Suprapubic skin (tissue), 4 donors: ENCODE data around the gene MFSD12.

ENCODE experiments used
- CTCF ChIP-seq, 2 donors: fragments of 200-600 bp in 1 of 2; fragments of 450-650 bp in 1 of 2; sonication (generic) in 1 of 2; IDR thresholded peaks; one replicate each; pipeline ENCODE4 v1.5.1; 2016 to 2019; ENCODE audit warnings: antibody characterized with exemption in 2 of 2, mild to moderate bottlenecking in 1 of 2, moderate library complexity in 1 of 2
- EP300 ChIP-seq: sonication (generic); formaldehyde crosslinking; IDR thresholded peaks from one replicate; pipeline ENCODE4 v1.6.1; 2017; ENCODE audit warnings: antibody characterized with exemption
- POLR2A ChIP-seq, 2 donors: fragments of 450-650 bp; IDR thresholded peaks; one replicate each; pipeline ENCODE4 v1.6.1; 2017; ENCODE audit warnings: antibody characterized with exemption in 2 of 2, mild to moderate bottlenecking in 2 of 2, moderate library complexity in 2 of 2
- POLR2AphosphoS5 ChIP-seq, 3 donors: sonication (generic); formaldehyde crosslinking; IDR thresholded peaks; one replicate each; pipeline ENCODE4 v1.6.1; 2017; ENCODE audit warnings: antibody characterized with exemption in 3 of 3

DNA sequence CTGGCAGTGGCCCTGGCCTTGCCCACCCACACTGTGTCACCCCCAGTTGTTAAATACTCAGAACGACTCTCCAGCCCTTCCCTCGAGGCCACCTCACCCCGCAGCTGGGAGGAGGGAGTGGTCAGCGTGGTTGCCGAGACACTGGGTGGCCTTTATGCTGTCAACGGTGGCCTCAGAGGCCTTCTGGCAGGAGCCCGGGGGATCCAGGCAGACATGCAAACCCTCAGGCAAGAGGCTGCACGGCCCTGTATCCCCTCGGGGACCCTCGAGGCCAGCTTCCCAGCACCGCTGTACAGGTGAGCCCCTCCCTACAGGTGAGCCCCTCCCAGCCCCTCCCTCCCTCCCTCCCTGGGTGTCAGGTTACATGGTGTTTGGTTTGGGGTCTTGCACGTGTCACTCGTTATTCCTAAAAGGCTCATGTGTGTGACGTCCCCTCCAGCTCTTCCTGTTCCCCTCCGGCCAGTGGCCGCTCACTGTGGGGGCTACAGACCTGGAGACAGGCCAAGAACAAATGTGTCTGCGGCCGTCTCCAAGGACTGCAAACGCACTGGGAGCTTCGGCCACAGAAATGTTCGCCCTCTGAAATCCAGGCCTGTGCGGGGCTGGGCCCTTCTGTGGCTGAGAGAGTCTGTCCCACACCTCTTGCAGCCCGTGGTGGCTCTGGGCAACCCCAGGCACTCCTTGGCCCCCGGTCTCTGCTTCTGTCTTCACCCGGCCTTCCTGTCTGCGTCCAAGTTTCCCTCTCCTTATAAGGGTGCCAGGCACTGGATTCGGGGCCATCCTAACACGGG, 18.2 kb downstream of the MFSD12 start, which contains the start of gene TEKTIP1:
- TF ChIP-seq POLR2A (IDR thresholded peaks at IDR 0.05), result no peak
- TF ChIP-seq CTCF (IDR thresholded peaks at IDR 0.05), result no peak
- no peak for TF ChIP-seq POLR2AphosphoS5 (IDR thresholded peaks at IDR 0.05)
- no peak for TF ChIP-seq EP300
